K562 (cell line): ENCODE measurements around the gene MARK3. TPM values are rescaled to one million over a fixed set of nuclear protein-coding genes. Genes with fewer than 3 reads are reported as not detected.

ENCODE experiments used
- ATF1 ChIP-seq, 2 experiments: fragments of 450-650 bp in 1 of 2; IDR thresholded peaks; 2 replicates each; pipeline ENCODE4 v1.6.1; 2016; ENCODE audit warnings: missing compliant biosample characterization in 1 of 2, missing genetic modification characterization in 1 of 2
- ESRRA ChIP-seq: fragments of 450-650 bp; IDR thresholded peaks from 2 replicates; pipeline ENCODE4 v1.6.1; 2014; ENCODE audit warnings: low read depth, mild to moderate bottlenecking, moderate library complexity, borderline replicate concordance
- KDM1A ChIP-seq, 2 experiments: fragments of 450-650 bp; IDR thresholded peaks; 2 replicates each; pipeline ENCODE4 v1.6.1; 2016; ENCODE audit warnings: mild to moderate bottlenecking in 2 of 2
- MEF2A ChIP-seq: IDR thresholded peaks from 2 replicates; pipeline ENCODE4 v1.6.1; 2011; ENCODE audit warnings: low read depth, mild to moderate bottlenecking, low read length, moderate library complexity; ENCODE audit not compliant: control insufficient read depth
- RBM25 ChIP-seq: fragments of 200-400 bp; formaldehyde crosslinking; IDR thresholded peaks from 2 replicates; pipeline ENCODE4 v1.6.1; 2018; ENCODE audit warnings: low read length, low read depth, moderate library complexity; ENCODE audit not compliant: severe bottlenecking
- XRCC3 ChIP-seq: fragments of 450-650 bp; IDR thresholded peaks from 2 replicates; pipeline ENCODE4 v1.6.1; 2017; ENCODE audit warnings: mild to moderate bottlenecking, moderate library complexity
- XRCC4 ChIP-seq: IDR thresholded peaks from one replicate; pipeline ENCODE4 v1.6.1; 2011; ENCODE audit not compliant: insufficient read depth, insufficient read length; ENCODE audit errors: extremely low read depth
- ZNF282 ChIP-seq: sonication (generic); formaldehyde crosslinking; IDR thresholded peaks from 2 replicates; pipeline ENCODE4 v1.8.1; 2023; ENCODE audit warnings: missing genetic modification reagents
- ZNF3 ChIP-seq: fragments of 250-450 bp; sonication (Bioruptor Pico); IDR thresholded peaks from 2 replicates; pipeline ENCODE4 v1.5.0; 2021; ENCODE audit warnings: mild to moderate bottlenecking, moderate library complexity
- polyA plus RNA-seq, 8 experiments: library from polyadenylated mRNA; depleted of rRNA in 4 of 8; stranded (reverse) in 5 of 8; unstranded in 3 of 8; fragments of >200 nt; fragmentation: Nextera tagmentation in 2 of 8; fragmentation: Illumina TruSeq in 1 of 8; extraction: Ambion mirVana in 2 of 8; extraction: Trizol in 1 of 8; gene quantifications; 2 replicates each; pipeline versions ENCODE4 v1.2.1 to v1.2.3, GENCODE V29; 2011 to 2014; ENCODE audit warnings: inconsistent platforms in 1 of 8, missing spikeins in 1 of 8
- total RNA-seq, 7 experiments: library from RNA; depleted of rRNA in 6 of 7; stranded (reverse); fragments of >200 nt in 6 of 7; fragmentation: Illumina TruSeq in 2 of 7; extraction: Trizol in 2 of 7; gene quantifications; 2 replicates each; pipeline versions ENCODE4 v1.2.1 to v1.2.3, GENCODE V29; 2011 to 2021; ENCODE audit warnings: low replicate concordance in 1 of 7
- TF ChIP-seq, protein P1 (sequence below): fragments of 450-650 bp; IDR thresholded peaks from 2 replicates; pipeline ENCODE4 v1.6.1; 2017; ENCODE audit warnings: antibody characterized with exemption
- TF ChIP-seq, protein P2 (sequence below): sonication (generic); formaldehyde crosslinking; IDR thresholded peaks from 2 replicates; pipeline ENCODE4 v1.9.0; 2022; ENCODE audit warnings: mild to moderate bottlenecking, missing genetic modification reagents
- TF ChIP-seq, protein P3 (sequence below): fragments of 250-450 bp; sonication (Bioruptor Pico); IDR thresholded peaks from 2 replicates; pipeline ENCODE4 v1.5.0; 2021; ENCODE audit warnings: mild to moderate bottlenecking, borderline replicate concordance

The MARK3 gene
- total and polyA plus RNA-seq, 9 of the 15 experiments (the other 6 are each of a cell fraction or from before 2014, with no cell fraction given): 10.1 to 68.7 (median 56.3) TPM

DNA sequence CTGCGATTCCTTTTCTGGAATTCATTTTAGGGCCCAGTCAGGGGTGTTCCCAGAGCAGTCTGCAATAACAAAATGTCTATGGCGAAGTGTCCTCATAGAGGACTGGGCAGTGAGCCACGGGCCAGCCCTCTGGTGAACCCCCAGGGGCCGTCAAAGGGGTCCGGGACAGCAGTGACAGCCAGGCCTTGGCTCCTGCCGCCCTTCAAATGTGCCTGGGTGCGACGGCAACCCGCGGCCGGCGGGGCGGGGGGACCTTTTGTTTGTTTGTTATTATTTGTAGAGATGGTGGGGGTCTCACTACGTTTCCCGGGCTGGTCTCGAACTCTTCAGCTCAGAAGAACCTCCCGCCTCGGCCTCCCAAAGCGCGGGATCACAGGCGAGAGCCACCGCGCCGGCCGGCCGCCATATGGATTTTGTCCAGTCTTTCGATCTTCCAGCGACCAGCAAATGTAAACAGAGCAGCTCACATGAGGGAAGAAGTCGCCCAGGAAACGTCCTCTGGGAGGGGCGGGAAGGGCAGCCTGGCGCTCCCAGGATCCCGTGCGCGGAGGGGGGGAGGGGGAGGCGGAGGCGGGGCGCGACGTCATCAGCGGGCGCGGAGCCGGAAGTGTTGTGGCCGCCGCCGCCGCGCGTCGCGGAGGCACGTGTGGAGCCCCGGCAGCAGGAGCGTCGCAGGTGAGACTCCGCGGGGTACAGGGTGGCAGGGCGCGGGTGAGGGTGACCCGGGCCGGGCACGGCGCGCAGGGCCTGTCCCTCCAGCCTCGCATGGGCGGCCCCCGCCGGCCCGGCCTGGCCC lies 143.6 kb downstream of the MARK3 start, which contains the start of gene TRMT61A (continued):
- TF ChIP-seq, protein P1, sequence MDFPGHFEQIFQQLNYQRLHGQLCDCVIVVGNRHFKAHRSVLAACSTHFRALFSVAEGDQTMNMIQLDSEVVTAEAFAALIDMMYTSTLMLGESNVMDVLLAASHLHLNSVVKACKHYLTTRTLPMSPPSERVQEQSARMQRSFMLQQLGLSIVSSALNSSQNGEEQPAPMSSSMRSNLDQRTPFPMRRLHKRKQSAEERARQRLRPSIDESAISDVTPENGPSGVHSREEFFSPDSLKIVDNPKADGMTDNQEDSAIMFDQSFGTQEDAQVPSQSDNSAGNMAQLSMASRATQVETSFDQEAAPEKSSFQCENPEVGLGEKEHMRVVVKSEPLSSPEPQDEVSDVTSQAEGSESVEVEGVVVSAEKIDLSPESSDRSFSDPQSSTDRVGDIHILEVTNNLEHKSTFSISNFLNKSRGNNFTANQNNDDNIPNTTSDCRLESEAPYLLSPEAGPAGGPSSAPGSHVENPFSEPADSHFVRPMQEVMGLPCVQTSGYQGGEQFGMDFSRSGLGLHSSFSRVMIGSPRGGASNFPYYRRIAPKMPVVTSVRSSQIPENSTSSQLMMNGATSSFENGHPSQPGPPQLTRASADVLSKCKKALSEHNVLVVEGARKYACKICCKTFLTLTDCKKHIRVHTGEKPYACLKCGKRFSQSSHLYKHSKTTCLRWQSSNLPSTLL: no peak
- TF ChIP-seq, protein P2, sequence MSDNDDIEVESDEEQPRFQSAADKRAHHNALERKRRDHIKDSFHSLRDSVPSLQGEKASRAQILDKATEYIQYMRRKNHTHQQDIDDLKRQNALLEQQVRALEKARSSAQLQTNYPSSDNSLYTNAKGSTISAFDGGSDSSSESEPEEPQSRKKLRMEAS: peak; percentile 85
- peak; percentile 62; the same call in 1 of the 2 replicates for TF ChIP-seq ATF1 (CRISPR knock-in tag; IDR thresholded peaks at IDR 0.05)
- peak; percentile 84 for TF ChIP-seq ATF1 (tag; IDR thresholded peaks at IDR 0.05)
- no peak for TF ChIP-seq XRCC3
- TF ChIP-seq, protein P3, sequence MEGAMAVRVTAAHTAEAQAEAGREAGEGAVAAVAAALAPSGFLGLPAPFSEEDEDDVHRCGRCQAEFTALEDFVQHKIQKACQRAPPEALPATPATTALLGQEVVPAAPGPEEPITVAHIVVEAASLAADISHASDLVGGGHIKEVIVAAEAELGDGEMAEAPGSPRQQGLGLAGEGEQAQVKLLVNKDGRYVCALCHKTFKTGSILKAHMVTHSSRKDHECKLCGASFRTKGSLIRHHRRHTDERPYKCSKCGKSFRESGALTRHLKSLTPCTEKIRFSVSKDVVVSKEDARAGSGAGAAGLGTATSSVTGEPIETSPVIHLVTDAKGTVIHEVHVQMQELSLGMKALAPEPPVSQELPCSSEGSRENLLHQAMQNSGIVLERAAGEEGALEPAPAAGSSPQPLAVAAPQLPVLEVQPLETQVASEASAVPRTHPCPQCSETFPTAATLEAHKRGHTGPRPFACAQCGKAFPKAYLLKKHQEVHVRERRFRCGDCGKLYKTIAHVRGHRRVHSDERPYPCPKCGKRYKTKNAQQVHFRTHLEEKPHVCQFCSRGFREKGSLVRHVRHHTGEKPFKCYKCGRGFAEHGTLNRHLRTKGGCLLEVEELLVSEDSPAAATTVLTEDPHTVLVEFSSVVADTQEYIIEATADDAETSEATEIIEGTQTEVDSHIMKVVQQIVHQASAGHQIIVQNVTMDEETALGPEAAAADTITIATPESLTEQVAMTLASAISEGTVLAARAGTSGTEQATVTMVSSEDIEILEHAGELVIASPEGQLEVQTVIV (CRISPR knock-in tag): no peak
- TF ChIP-seq ESRRA: peak; percentile 63; the same call in 1 of the 2 replicates
- TF ChIP-seq ZNF3 (CRISPR knock-in tag): no peak
- TF ChIP-seq RBM25: no peak
- TF ChIP-seq KDM1A (IDR thresholded peaks at IDR 0.05): peak in 1 of 2 experiments; percentile 20; a peak in 1 of 4 replicates
- TF ChIP-seq ZNF282 (CRISPR knock-in tag): no peak
- no peak for TF ChIP-seq XRCC4
- no peak for TF ChIP-seq MEF2A
